Karpas-422 (cell line): ENCODE measurements around the gene ELMOD3. TPM values are rescaled to one million over a fixed set of nuclear protein-coding genes. Genes with fewer than 3 reads are reported as not detected.
A peak's percentile ranks its signal among the peaks of the same experiment; 100 is the strongest.
"Not testable (repeated sequence)": the region's sequence is repeated elsewhere in the genome, so short reads cannot be mapped to it uniquely, and the experiment has no call there.

Experiments
- DNase-seq: peaks from one replicate; pipeline ENCODE4 v3.0.0-alpha.2; 2015
- H2AFZ ChIP-seq: fragments of 200-600 bp; sonication (generic); 2 replicates; pipeline ENCODE4 v1.6.1; 2014; ENCODE audit warnings: antibody characterized with exemption, low read length, mixed read lengths
- H3K27ac ChIP-seq: fragments of 200-600 bp; sonication (generic); 2 replicates; pipeline ENCODE4 v1.5.1; 2014; ENCODE audit warnings: mild to moderate bottlenecking, low read length, moderate library complexity
- H3K27me3 ChIP-seq: fragments of 200-600 bp; sonication (generic); 2 replicates; pipeline ENCODE4 v1.6.1; 2014; ENCODE audit warnings: low read length, mixed read lengths
- H3K36me3 ChIP-seq: fragments of 200-600 bp; sonication (generic); 2 replicates; pipeline ENCODE4 v1.6.1; 2014; ENCODE audit warnings: low read length, mixed read lengths; ENCODE audit not compliant: insufficient read depth
- H3K4me1 ChIP-seq: fragments of 200-600 bp; sonication (generic); 2 replicates; pipeline ENCODE4 v1.6.1; 2014; ENCODE audit warnings: mild to moderate bottlenecking, low read length, mixed read lengths
- H3K4me2 ChIP-seq: fragments of 200-600 bp; sonication (generic); 2 replicates; pipeline ENCODE4 v1.6.1; 2014; ENCODE audit warnings: low read length, low read depth, mild to moderate bottlenecking; ENCODE audit not compliant: poor library complexity, severe bottlenecking
- H3K4me3 ChIP-seq: fragments of 200-600 bp; sonication (generic); 2 replicates; pipeline ENCODE4 v1.5.1; 2014; ENCODE audit warnings: mild to moderate bottlenecking, antibody characterized with exemption, low read length, mixed read lengths
- H3K79me2 ChIP-seq: fragments of 200-600 bp; sonication (generic); 2 replicates; pipeline ENCODE4 v1.6.1; 2014; ENCODE audit warnings: mild to moderate bottlenecking, low read length, mixed read lengths
- H3K9ac ChIP-seq: fragments of 200-600 bp; sonication (generic); 2 replicates; pipeline ENCODE4 v1.6.0; 2014; ENCODE audit warnings: low read length
- H3K9me2 ChIP-seq: fragments of 200-600 bp; sonication (generic), shearing (Covaris generic); replicated peaks from 2 replicates; pipeline ENCODE4 v1.6.0; 2014; ENCODE audit warnings: mild to moderate bottlenecking, low read length, moderate library complexity; ENCODE audit not compliant: insufficient read depth
- H3K9me3 ChIP-seq: fragments of 300-700, 200-600 bp; sonication (generic); 2 replicates; pipeline ENCODE4 v1.6.1; 2014; ENCODE audit warnings: low read length, mixed read lengths
- H4K20me1 ChIP-seq: fragments of 200-600 bp; sonication (generic); 2 replicates; pipeline ENCODE4 v1.6.1; 2014; ENCODE audit warnings: mild to moderate bottlenecking, antibody characterized with exemption, low read length, low read depth; ENCODE audit not compliant: insufficient read depth
- total RNA-seq: library from RNA; depleted of rRNA; stranded (reverse); fragments of >200 nt; shearing (Covaris generic); gene quantifications from 2 replicates; pipeline ENCODE4 v1.2.3, GENCODE V29; 2014; ENCODE audit warnings: low replicate concordance

The ELMOD3 gene
- total RNA-seq, 1 experiment from 2014 or later = 18.6 TPM

- DNase-seq, H3K27me3 ChIP-seq, H3K4me2 ChIP-seq, H3K4me3 ChIP-seq, H2AFZ ChIP-seq, H3K9me3 ChIP-seq, H3K4me1 ChIP-seq, H3K9ac ChIP-seq, H3K27ac ChIP-seq, H3K9me2 ChIP-seq: not testable (repeated sequence)
- H3K36me3 ChIP-seq = peaks cover 32% of the 10 kb centered on the region
- H3K79me2 ChIP-seq = peaks cover 17% of the 10 kb centered on the region
- H4K20me1 ChIP-seq = peaks cover 43% of the 10 kb centered on the region
Observed at GRCh38 chr2:85315921-85316320, 38.6 kb upstream of the ELMOD3 start.

GRCh38 chr2:85318222-85319074 lies 36.1 kb upstream of the ELMOD3 start:
- no peaks in the 10 kb centered on the region for H3K9me2 ChIP-seq
- H4K20me1 ChIP-seq = peaks cover 60% of the 10 kb centered on the region
- H3K27me3 ChIP-seq = no peaks in the 10 kb centered on the region
- DNase-seq = no peak
- H3K4me3 ChIP-seq = no peak overlapping the region
- peaks cover 10% of the 10 kb centered on the region for H3K4me1 ChIP-seq
- no peak overlapping the region for H3K27ac ChIP-seq
- H3K79me2 ChIP-seq = peaks cover 42% of the 10 kb centered on the region
- no peak overlapping the region for H2AFZ ChIP-seq
- no peak overlapping the region for H3K9ac ChIP-seq
- H3K36me3 ChIP-seq = peaks cover 56% of the 10 kb centered on the region
- H3K4me2 ChIP-seq = no peak overlapping the region
- H3K9me3 ChIP-seq = no peaks in the 10 kb centered on the region

- Histone ChIP-seq H3K36me3 (peaks cover 67% of the 10 kb centered on the region), H3K9me2 (no peaks in the 10 kb centered on the region), H3K4me2 (no peak overlapping the region), H3K4me1 (peaks cover 17% of the 10 kb centered on the region), H3K4me3 (no peak overlapping the region), H2AFZ (no peak overlapping the region), H3K27ac (no peak overlapping the region), H4K20me1 (peaks cover 66% of the 10 kb centered on the region), H3K9ac (no peak overlapping the region), H3K9me3 (no peaks in the 10 kb centered on the region), H3K27me3 (no peaks in the 10 kb centered on the region), H3K79me2 (peaks cover 54% of the 10 kb centered on the region)
- no peak for DNase-seq
Observed at GRCh38 chr2:85319796-85320195, 34.8 kb upstream of the ELMOD3 start.

- no peak for DNase-seq
- H3K9ac ChIP-seq = no peak overlapping the region
- no peak overlapping the region for H3K4me2 ChIP-seq
- no peaks in the 10 kb centered on the region for H3K27me3 ChIP-seq
- H3K36me3 ChIP-seq = peaks cover 75% of the 10 kb centered on the region
- peaks cover 84% of the 10 kb centered on the region for H3K79me2 ChIP-seq
- H4K20me1 ChIP-seq = peaks cover 76% of the 10 kb centered on the region
- H3K9me2 ChIP-seq = no peaks in the 10 kb centered on the region
- peaks cover 35% of the 10 kb centered on the region for H3K4me1 ChIP-seq
- H3K9me3 ChIP-seq = no peaks in the 10 kb centered on the region
- no peak overlapping the region for H3K27ac ChIP-seq
- H3K4me3 ChIP-seq = no peak overlapping the region
- no peak overlapping the region for H2AFZ ChIP-seq
Observed at GRCh38 chr2:85323351-85323987, 31.1 kb upstream of the ELMOD3 start.

- peaks cover 69% of the 10 kb centered on the region for H3K36me3 ChIP-seq
- not testable (repeated sequence) for H3K9me2 ChIP-seq, DNase-seq, H3K4me2 ChIP-seq, H3K4me3 ChIP-seq, H3K27me3 ChIP-seq, H3K9ac ChIP-seq, H3K9me3 ChIP-seq, H3K27ac ChIP-seq, H2AFZ ChIP-seq
- peaks cover 40% of the 10 kb centered on the region for H3K4me1 ChIP-seq
- peaks cover 84% of the 10 kb centered on the region for H3K79me2 ChIP-seq
- H4K20me1 ChIP-seq = peaks cover 74% of the 10 kb centered on the region
Observed at GRCh38 chr2:85323988-85324367, 30.6 kb upstream of the ELMOD3 start.

GRCh38 chr2:85324639-85325465 lies 29.7 kb upstream of the ELMOD3 start:
- H3K27ac ChIP-seq = no peak overlapping the region
- peak overlapping the region; percentile 97 for H3K4me2 ChIP-seq

GRCh38 chr2:85325466-85325811 lies 29.1 kb upstream of the ELMOD3 start:
- H3K36me3 ChIP-seq = peaks cover 57% of the 10 kb centered on the region
- no peaks in the 10 kb centered on the region for H3K27me3 ChIP-seq
- H3K9me3 ChIP-seq = no peaks in the 10 kb centered on the region
- H3K4me1 ChIP-seq = peaks cover 47% of the 10 kb centered on the region
- H3K9ac ChIP-seq = peak overlapping the region; percentile 91
- no peak overlapping the region for H3K27ac ChIP-seq
- no peak for DNase-seq
- H3K4me2 ChIP-seq = peak overlapping the region; percentile 97
- H3K4me3 ChIP-seq = peak overlapping the region; percentile 87
- peaks cover 62% of the 10 kb centered on the region for H4K20me1 ChIP-seq
- no peak overlapping the region for H2AFZ ChIP-seq
- no peaks in the 10 kb centered on the region for H3K9me2 ChIP-seq
- H3K79me2 ChIP-seq = peaks cover 72% of the 10 kb centered on the region

More at GRCh38 chr2:85324639-85325465, 29.7 kb upstream of the ELMOD3 start:
- no peaks in the 10 kb centered on the region for H3K27me3 ChIP-seq
- H3K9me2 ChIP-seq = no peaks in the 10 kb centered on the region
- peaks cover 78% of the 10 kb centered on the region for H3K79me2 ChIP-seq
- DNase-seq = no peak
- peaks cover 63% of the 10 kb centered on the region for H3K36me3 ChIP-seq
- peak overlapping the region; percentile 91 for H3K9ac ChIP-seq
- no peaks in the 10 kb centered on the region for H3K9me3 ChIP-seq
- H4K20me1 ChIP-seq = peaks cover 68% of the 10 kb centered on the region
- H3K4me3 ChIP-seq = peak overlapping the region; percentile 87
- H2AFZ ChIP-seq = no peak overlapping the region
- H3K4me1 ChIP-seq = peaks cover 47% of the 10 kb centered on the region
